Activated T-helper 2 cell treated with anti-CD3 and anti-CD28 coated beads, Interferon-gamma antibody, Interleukin-2, Interleukin-4, amounts not matched to agents 10 μg/mL and 5 μg/mL and 100 μg/mL, durations not matched to agents 14 hours and 24 hours and 36 hours (primary cell): ENCODE data around the gene C15orf62. TPM values are rescaled to one million over a fixed set of nuclear protein-coding genes. Genes with fewer than 3 reads are reported as not detected.

Experiments used
- DNase-seq: peaks from one replicate; pipeline ENCODE4 v3.0.0; 2021; ENCODE audit warnings: low spot score
- H3K27ac Mint-ChIP-seq: one replicate; pipeline ENCODE4 v1.8.0; 2021; ENCODE audit warnings: mixed read lengths
- H3K27me3 Mint-ChIP-seq: one replicate; pipeline ENCODE4 v1.8.0; 2021; ENCODE audit warnings: low read depth, mixed read lengths
- H3K36me3 Mint-ChIP-seq: one replicate; pipeline ENCODE4 v1.8.0; 2021; ENCODE audit warnings: low read depth, mixed read lengths
- H3K4me1 Mint-ChIP-seq: one replicate; pipeline ENCODE4 v1.8.0; 2021; ENCODE audit warnings: low read depth, mixed read lengths
- H3K4me3 Mint-ChIP-seq: one replicate; pipeline ENCODE4 v1.8.0; 2021; ENCODE audit warnings: low read depth, mild to moderate bottlenecking, moderate library complexity, mixed read lengths
- H3K9me3 Mint-ChIP-seq: one replicate; pipeline ENCODE4 v1.8.0; 2021; ENCODE audit warnings: mixed read lengths
- intact Hi-C: fragments of 100-400 bp; cut with micrococcal nuclease; formaldehyde crosslinking; loops from one replicate; pipeline ENCODE4 v1.15.1; 2023
- total RNA-seq: library from RNA; stranded (reverse); gene quantifications from 2 replicates; pipeline ENCODE4 v1.2.3, GENCODE V29; 2022

The C15orf62 gene
- total RNA-seq, 1 donor from 2014 or later: 0.48 TPM

GRCh38 chr15:40744815-40745152 is 25.0 kb upstream of the C15orf62 start:
- DNase-seq: no peak
- no peak overlapping the region for H3K4me3 Mint-ChIP-seq
- H3K27me3 Mint-ChIP-seq: no peaks in the 10 kb centered on the region
- no peaks in the 10 kb centered on the region for H3K9me3 Mint-ChIP-seq
- H3K4me1 Mint-ChIP-seq: peaks cover 24% of the 10 kb centered on the region
- peaks cover 62% of the 10 kb centered on the region for H3K36me3 Mint-ChIP-seq
- intact Hi-C loops: loop anchor here (1.0 kb wide), 2 partner anchors 11 to 49 kb away; partner anchors contain the start of genes RAD51 and RMDN3
- H3K27ac Mint-ChIP-seq: peak overlapping the region; percentile 92

GRCh38 chr15:40746916-40747418 is 22.8 kb upstream of the C15orf62 start:
- Mint-ChIP-seq H3K27me3 (no peaks in the 10 kb centered on the region), H3K27ac (no peak overlapping the region), H3K4me1 (peaks cover 25% of the 10 kb centered on the region), H3K4me3 (no peak overlapping the region), H3K36me3 (peaks cover 68% of the 10 kb centered on the region), H3K9me3 (no peaks in the 10 kb centered on the region)
- intact Hi-C loops: no loop called here
- DNase-seq: no peak

- intact Hi-C loops: no loop called here
- Mint-ChIP-seq H3K27me3 (no peaks in the 10 kb centered on the region), H3K4me3 (no peak overlapping the region), H3K27ac (peak overlapping the region; percentile 42), H3K36me3 (peaks cover 69% of the 10 kb centered on the region), H3K9me3 (no peaks in the 10 kb centered on the region), H3K4me1 (peaks cover 29% of the 10 kb centered on the region)
- no peak for DNase-seq
Measured at GRCh38 chr15:40747685-40748631, 21.8 kb upstream of the C15orf62 start.

GRCh38 chr15:40749151-40749630 is 20.6 kb upstream of the C15orf62 start:
- Mint-ChIP-seq H3K9me3 (no peaks in the 10 kb centered on the region), H3K4me1 (peaks cover 29% of the 10 kb centered on the region), H3K27ac (no peak overlapping the region), H3K27me3 (no peaks in the 10 kb centered on the region), H3K4me3 (no peak overlapping the region), H3K36me3 (peaks cover 64% of the 10 kb centered on the region)
- intact Hi-C loops: no loop called here
- no peak for DNase-seq

GRCh38 chr15:40750885-40751284 is 18.9 kb upstream of the C15orf62 start:
- intact Hi-C loops: no loop called here
- Mint-ChIP-seq H3K9me3 (no peaks in the 10 kb centered on the region), H3K4me3 (no peak overlapping the region), H3K27me3 (no peaks in the 10 kb centered on the region), H3K27ac (no peak overlapping the region), H3K36me3 (peaks cover 48% of the 10 kb centered on the region), H3K4me1 (peaks cover 27% of the 10 kb centered on the region)
- DNase-seq: no peak

- intact Hi-C loops: no loop called here
- Mint-ChIP-seq H3K27me3 (no peaks in the 10 kb centered on the region), H3K27ac (no peak overlapping the region), H3K4me1 (peaks cover 27% of the 10 kb centered on the region), H3K4me3 (no peak overlapping the region), H3K36me3 (peaks cover 45% of the 10 kb centered on the region), H3K9me3 (no peaks in the 10 kb centered on the region)
- DNase-seq: no peak
Measured at GRCh38 chr15:40751745-40752144, 18.0 kb upstream of the C15orf62 start.

GRCh38 chr15:40754574-40754882 is 15.3 kb upstream of the C15orf62 start:
- peaks cover 27% of the 10 kb centered on the region for H3K4me1 Mint-ChIP-seq
- H3K9me3 Mint-ChIP-seq: no peaks in the 10 kb centered on the region
- intact Hi-C loops: loop anchor here (2.0 kb wide), 1 partner anchor 60 kb away; the partner anchor contains the start of gene RAD51
- H3K36me3 Mint-ChIP-seq: peaks cover 30% of the 10 kb centered on the region
- no peak for DNase-seq
- peak overlapping the region; percentile 94 for H3K4me3 Mint-ChIP-seq
- peak overlapping the region; percentile 98 for H3K27ac Mint-ChIP-seq
- no peaks in the 10 kb centered on the region for H3K27me3 Mint-ChIP-seq

- H3K27ac Mint-ChIP-seq: peak within 1 kb of the TSS; percentile 98
- intact Hi-C loops: loop anchor here (1.0 to 5.0 kb wide), 5 partner anchors 8 to 137 kb away; partner anchors contain the start of genes DNAJC17, RAD51, VPS18 and ZFYVE19
Measured at GRCh38 chr15:40754883-40755811, 14.6 kb upstream of the C15orf62 start, which contains the start of gene RMDN3. RMDN3 (minus strand) TSS chr15:40755254; CDS start chr15:40754783, 471 bp downstream.

GRCh38 chr15:40755812-40756208 is 14.0 kb upstream of the C15orf62 start:
- no peak for DNase-seq
- H3K4me3 Mint-ChIP-seq: peak overlapping the region; percentile 94
- no peaks in the 10 kb centered on the region for H3K9me3 Mint-ChIP-seq
- H3K4me1 Mint-ChIP-seq: peaks cover 27% of the 10 kb centered on the region
- peak overlapping the region; percentile 98 for H3K27ac Mint-ChIP-seq
- intact Hi-C loops: loop anchor here (1.0 to 5.0 kb wide), 5 partner anchors 7 to 136 kb away; partner anchors contain the start of genes DNAJC17, RAD51, VPS18 and ZFYVE19
- H3K36me3 Mint-ChIP-seq: peaks cover 21% of the 10 kb centered on the region
- H3K27me3 Mint-ChIP-seq: no peaks in the 10 kb centered on the region

More at GRCh38 chr15:40754883-40755811, 14.6 kb upstream of the C15orf62 start, which contains the start of gene RMDN3:
- Mint-ChIP-seq H3K4me3 (peak within 1 kb of the TSS; percentile 94), H3K9me3 (no peaks in the 10 kb centered on the region), H3K4me1 (peaks cover 27% of the 10 kb centered on the region), H3K27me3 (no peaks in the 10 kb centered on the region), H3K36me3 (peaks cover 26% of the 10 kb centered on the region)
- peak; percentile 93 for DNase-seq

GRCh38 chr15:40756938-40757337 is 12.8 kb upstream of the C15orf62 start:
- H3K27ac Mint-ChIP-seq: no peak overlapping the region
- no peaks in the 10 kb centered on the region for H3K9me3 Mint-ChIP-seq
- peak overlapping the region; percentile 30 for H3K4me3 Mint-ChIP-seq
- H3K4me1 Mint-ChIP-seq: peaks cover 26% of the 10 kb centered on the region
- intact Hi-C loops: loop anchor here (5.0 kb wide), 1 partner anchor 135 kb away; the partner anchor contains the start of gene VPS18
- DNase-seq: no peak
- no peaks in the 10 kb centered on the region for H3K27me3 Mint-ChIP-seq
- H3K36me3 Mint-ChIP-seq: peaks cover 10% of the 10 kb centered on the region

GRCh38 chr15:40759961-40760360 is 9.8 kb upstream of the C15orf62 start:
- Mint-ChIP-seq H3K36me3 (no peaks in the 10 kb centered on the region), H3K4me3 (no peak overlapping the region), H3K27ac (no peak overlapping the region), H3K4me1 (peaks cover 12% of the 10 kb centered on the region), H3K27me3 (no peaks in the 10 kb centered on the region), H3K9me3 (no peaks in the 10 kb centered on the region)
- intact Hi-C loops: loop anchor here (5.0 to 10.0 kb wide), 2 partner anchors 132 to 165 kb away; partner anchors contain the start of genes KNL1 and VPS18
- DNase-seq: no peak
